Colonic mucosa (tissue), 4 donors: ENCODE results near the gene HLA-DQA1. TPM values are rescaled to one million over a fixed set of nuclear protein-coding genes. Genes with fewer than 3 reads are reported as not detected.
"Not testable (repeated sequence)": the region's sequence is repeated elsewhere in the genome, so short reads cannot be mapped to it uniquely, and the experiment has no call there.

Experiments used
- DNase-seq: peaks from one replicate; pipeline ENCODE4 v3.0.0-alpha.2; 2020
- H3K27ac ChIP-seq: fragments of 200-600 bp; one replicate; pipeline ENCODE4 v1.8.0; 2021
- H3K27me3 ChIP-seq: fragments of 200-600 bp; one replicate; pipeline ENCODE4 v1.8.0; 2021
- H3K36me3 ChIP-seq: fragments of 200-600 bp; one replicate; pipeline ENCODE4 v1.8.0; 2021
- H3K4me1 ChIP-seq: fragments of 200-600 bp; one replicate; pipeline ENCODE4 v1.8.0; 2021; ENCODE audit warnings: mild to moderate bottlenecking
- H3K4me3 ChIP-seq: fragments of 200-600 bp; one replicate; pipeline ENCODE4 v1.8.0; 2021
- H3K9ac ChIP-seq, 2 donors: one replicate each; pipeline ENCODE4 v1.7.0; 2013; ENCODE audit warnings: control low read depth in 2 of 2, low read depth in 2 of 2, low read length in 2 of 2
- H3K9me3 ChIP-seq: fragments of 200-600 bp; one replicate; pipeline ENCODE4 v1.8.0; 2021
- CTCF ChIP-seq: fragments of 200-600 bp; IDR thresholded peaks from one replicate; pipeline ENCODE4 v1.8.0; 2022; ENCODE audit warnings: antibody characterized with exemption, mild to moderate bottlenecking
- intact Hi-C: fragments of 100-400 bp; cut with DNase I; formaldehyde crosslinking; loops from one replicate; pipeline ENCODE4 v1.14.1; 2022
- total RNA-seq, 2 donors: library from RNA; stranded (reverse); fragmentation: NEBNext Ultra II Directional in 1 of 2; extraction: Animal tissue kit (Norgen Biotek cat#: 25700) in 1 of 2; gene quantifications; one replicate each; pipeline ENCODE4 v1.2.1, GENCODE V29; 2021
- donor health status: healthy.
- donor health status: DM: no; HTN: no; CAD: no.
- donor health status: DM: no; HTN: no; CAD: no.

Gene HLA-DQA1
- total RNA-seq, 2 donors from 2014 or later, result 8.1 to 13.5 TPM

- no peak for TF ChIP-seq CTCF
Measured at GRCh38 chr6:32666420-32667300, 29.5 kb downstream of the HLA-DQA1 start, which contains the start of gene HLA-DQB1. TSS of gene HLA-DQB1 (minus strand) at chr6:32666657. CDS start at chr6:32666607, 50 bp downstream.

GRCh38 chr6:32668226-32668747 is 31.1 kb downstream of the HLA-DQA1 start:
- no peak overlapping the region for H3K4me3 ChIP-seq
- no peaks in the 10 kb centered on the region for H3K27me3 ChIP-seq
- H3K4me1 ChIP-seq, result no peaks in the 10 kb centered on the region
- DNase-seq, result peak; percentile 45
- no peaks in the 10 kb centered on the region for H3K9me3 ChIP-seq
- TF ChIP-seq CTCF, result no peak
- intact Hi-C loops, result no loop called here
- no peak overlapping the region for H3K9ac ChIP-seq
- no peak overlapping the region for H3K27ac ChIP-seq
- H3K36me3 ChIP-seq, result no peaks in the 10 kb centered on the region

More at GRCh38 chr6:32666420-32667300, 29.5 kb downstream of the HLA-DQA1 start, which contains the start of gene HLA-DQB1:
- Histone ChIP-seq H3K9me3 (no peaks in the 10 kb centered on the region), H3K36me3 (no peaks in the 10 kb centered on the region), H3K27ac (no peak within 1 kb of the TSS), H3K4me1 (no peaks in the 10 kb centered on the region), H3K4me3 (no peak within 1 kb of the TSS), H3K9ac (no peak within 1 kb of the TSS), H3K27me3 (no peaks in the 10 kb centered on the region)
- DNase-seq, result peak; percentile 19
- intact Hi-C loops, result no loop called here

GRCh38 chr6:32669240-32669639 is 32.0 kb downstream of the HLA-DQA1 start:
- Histone ChIP-seq H3K27ac (no peak overlapping the region), H3K9ac (no peak overlapping the region), H3K27me3 (no peaks in the 10 kb centered on the region), H3K4me1 (no peaks in the 10 kb centered on the region), H3K4me3 (no peak overlapping the region), H3K9me3 (no peaks in the 10 kb centered on the region), H3K36me3 (no peaks in the 10 kb centered on the region)
- intact Hi-C loops, result no loop called here
- DNase-seq, result no peak
- no peak for TF ChIP-seq CTCF

- DNase-seq, result no peak
Measured at GRCh38 chr6:32669893-32670292, 32.7 kb downstream of the HLA-DQA1 start.

GRCh38 chr6:32671908-32672307 is 34.7 kb downstream of the HLA-DQA1 start:
- H3K36me3 ChIP-seq, H3K27me3 ChIP-seq, H3K9ac ChIP-seq, H3K9me3 ChIP-seq, H3K4me3 ChIP-seq, intact Hi-C loops, H3K4me1 ChIP-seq, DNase-seq, H3K27ac ChIP-seq: not testable (repeated sequence)

More at GRCh38 chr6:32669893-32670292, 32.7 kb downstream of the HLA-DQA1 start:
- intact Hi-C loops, result no loop called here
- H3K27ac ChIP-seq, result no peak overlapping the region
- H3K27me3 ChIP-seq, result no peaks in the 10 kb centered on the region
- no peaks in the 10 kb centered on the region for H3K9me3 ChIP-seq
- no peaks in the 10 kb centered on the region for H3K4me1 ChIP-seq
- H3K36me3 ChIP-seq, result no peaks in the 10 kb centered on the region
- no peak overlapping the region for H3K9ac ChIP-seq
- no peak overlapping the region for H3K4me3 ChIP-seq
- no peak for TF ChIP-seq CTCF

- intact Hi-C loops, H3K36me3 ChIP-seq: not testable (repeated sequence)
Measured at GRCh38 chr6:32674123-32674522, 36.9 kb downstream of the HLA-DQA1 start.

More at GRCh38 chr6:32674123-32674522, 36.9 kb downstream of the HLA-DQA1 start:
- H3K9me3 ChIP-seq, H3K4me1 ChIP-seq, H3K27ac ChIP-seq, H3K27me3 ChIP-seq, H3K4me3 ChIP-seq, DNase-seq, H3K9ac ChIP-seq: not testable (repeated sequence)
